GM19463 (cell line): Measurements from ENCODE around the gene LGALS3BP.

ENCODE experiments used
- ATAC-seq: cut with Tn5 transposase; IDR thresholded peaks from one replicate; pipeline ENCODE4 v1.9.1; 2021; ENCODE audit warnings: mild to moderate bottlenecking, moderate library complexity; ENCODE audit not compliant: unreplicated experiment

LGALS3BP gene

DNA sequence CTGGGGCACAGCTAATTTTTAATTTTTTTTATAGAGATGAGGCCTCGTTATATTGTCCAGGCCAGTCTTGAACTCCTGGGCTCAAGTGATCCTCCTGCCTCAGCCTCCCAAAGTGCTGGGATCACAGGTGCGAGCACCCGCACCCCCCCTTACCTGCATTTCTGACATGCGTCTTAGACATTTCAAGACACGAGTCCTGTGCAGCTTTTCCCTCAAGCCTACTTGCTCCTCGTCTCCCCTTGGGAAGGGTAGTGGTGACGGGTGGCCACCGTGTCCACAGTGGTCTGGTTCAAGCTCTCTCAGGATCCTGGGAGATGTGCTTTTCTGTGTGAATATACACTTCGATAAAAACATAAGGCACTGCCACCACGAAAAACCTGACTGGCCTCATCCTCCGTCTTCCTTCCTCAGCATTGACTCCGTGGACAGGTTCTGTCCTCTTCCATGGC, 20.2 kb upstream of the LGALS3BP start:
- no peak for ATAC-seq

DNA sequence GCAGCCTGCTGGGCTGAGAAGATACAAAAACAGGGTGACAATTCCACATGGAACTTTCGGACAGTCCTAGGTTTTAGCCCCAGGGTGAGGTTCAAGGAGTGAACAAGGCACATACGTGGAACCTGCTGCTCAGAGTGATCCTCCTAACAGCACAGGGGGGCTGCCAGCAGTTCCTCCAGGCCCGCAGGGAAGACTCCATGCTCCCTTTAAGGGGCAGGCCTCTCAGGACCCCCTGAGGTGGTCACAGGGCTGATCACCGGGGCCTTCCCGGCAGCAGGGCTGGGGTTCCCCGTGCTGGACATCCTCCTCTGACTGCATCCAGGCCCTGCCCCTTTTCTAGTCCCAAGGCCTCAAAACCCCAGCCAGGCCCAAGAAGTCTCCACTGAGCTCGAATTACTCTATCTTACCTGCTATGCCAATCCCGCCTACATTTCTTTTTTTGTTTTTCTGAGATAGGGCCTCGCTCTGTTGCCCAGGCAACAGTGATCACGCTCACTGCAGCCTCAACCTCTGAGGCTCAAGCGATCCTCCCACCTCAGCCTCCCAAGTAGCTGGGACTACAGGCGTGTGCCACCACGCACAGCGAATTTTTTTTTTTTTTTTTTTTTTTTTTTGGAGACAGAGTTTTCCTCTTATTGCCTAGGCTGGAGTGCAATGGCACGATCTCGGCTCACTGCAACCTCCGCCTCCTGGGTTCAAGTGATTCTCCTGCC, 19.5 kb upstream of the LGALS3BP start:
- no peak for ATAC-seq

DNA sequence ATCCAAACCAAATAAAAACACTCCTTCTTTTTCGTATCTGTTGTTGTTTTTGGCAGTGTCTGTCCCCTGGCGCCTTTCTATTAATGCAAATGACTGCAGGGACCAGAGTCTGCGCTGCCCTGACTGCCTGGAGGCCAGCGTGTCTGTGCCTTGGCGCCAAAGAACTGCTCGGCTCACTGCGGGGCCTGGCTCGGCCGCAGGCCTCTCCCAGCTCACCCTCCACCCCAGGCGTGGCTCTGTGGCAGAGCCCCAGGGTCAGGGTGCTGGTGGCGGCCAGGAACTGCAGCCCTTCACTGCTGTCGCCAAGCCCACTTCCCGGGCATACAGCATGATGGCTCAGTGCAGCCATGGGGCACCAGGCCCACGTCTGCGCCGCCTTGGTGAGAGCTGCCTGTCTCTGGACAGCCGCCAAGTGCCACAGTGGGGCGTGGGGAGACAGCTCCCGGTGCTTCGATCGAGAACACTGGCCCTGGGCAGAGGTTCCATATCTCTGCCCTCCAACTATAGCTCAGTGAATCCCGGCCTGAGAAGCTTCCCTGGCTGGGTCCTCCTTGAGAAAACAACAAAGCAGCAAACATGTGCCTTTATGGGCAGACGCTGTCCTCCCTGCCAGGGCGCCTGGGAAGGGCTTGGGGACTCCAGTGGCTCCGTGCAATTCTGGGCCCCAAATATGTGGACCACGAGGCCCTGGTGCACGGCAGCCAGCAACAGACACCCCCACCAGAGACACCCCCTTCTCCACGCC, 18.8 kb upstream of the LGALS3BP start:
- no peak for ATAC-seq

DNA sequence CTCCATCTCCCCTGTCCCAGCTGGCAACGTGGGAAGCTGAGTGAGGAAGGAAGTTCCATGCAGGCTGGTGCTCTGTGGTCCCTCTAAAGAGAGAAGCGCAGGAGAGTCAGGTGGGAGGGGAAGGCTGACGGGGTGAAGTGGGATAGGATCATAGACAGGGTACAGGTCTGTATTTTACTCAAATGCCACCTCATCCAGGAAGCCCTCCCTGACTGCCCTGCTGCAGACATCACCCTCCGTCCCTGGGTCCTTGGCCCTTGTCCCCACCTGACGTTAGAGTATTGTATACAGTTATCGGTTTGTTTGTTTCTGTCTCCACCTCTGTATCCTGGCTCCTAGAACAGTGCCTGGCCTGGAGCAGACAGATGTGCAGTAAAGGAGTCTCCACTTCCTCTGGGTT, 18.2 kb upstream of the LGALS3BP start:
- no peak for ATAC-seq

DNA sequence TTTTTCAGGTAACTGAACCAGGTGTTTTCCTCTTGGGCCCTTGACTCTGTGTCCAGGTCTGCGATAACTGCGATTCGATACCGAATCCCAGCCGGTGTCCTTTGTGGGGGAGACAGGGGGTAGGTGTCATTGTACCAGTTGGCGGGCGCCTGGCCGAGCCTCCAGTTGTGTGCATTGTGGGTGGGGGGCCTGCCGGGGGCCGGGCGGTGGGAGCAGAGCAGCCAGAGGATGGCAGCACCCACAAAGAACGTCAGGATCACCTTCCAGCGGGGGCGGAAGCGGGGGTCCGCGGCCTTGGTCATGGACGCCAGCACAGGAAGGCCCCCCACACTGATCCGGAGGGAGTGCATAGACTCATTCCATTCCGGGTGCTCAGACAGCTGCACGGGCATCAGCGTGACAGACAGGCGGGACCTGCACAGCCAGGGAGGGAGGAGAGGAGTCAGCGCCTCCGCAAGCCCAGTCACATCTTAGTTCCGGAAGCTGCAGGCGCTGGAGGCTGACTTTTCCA, 17.6 kb upstream of the LGALS3BP start:
- ATAC-seq: no peak

DNA sequence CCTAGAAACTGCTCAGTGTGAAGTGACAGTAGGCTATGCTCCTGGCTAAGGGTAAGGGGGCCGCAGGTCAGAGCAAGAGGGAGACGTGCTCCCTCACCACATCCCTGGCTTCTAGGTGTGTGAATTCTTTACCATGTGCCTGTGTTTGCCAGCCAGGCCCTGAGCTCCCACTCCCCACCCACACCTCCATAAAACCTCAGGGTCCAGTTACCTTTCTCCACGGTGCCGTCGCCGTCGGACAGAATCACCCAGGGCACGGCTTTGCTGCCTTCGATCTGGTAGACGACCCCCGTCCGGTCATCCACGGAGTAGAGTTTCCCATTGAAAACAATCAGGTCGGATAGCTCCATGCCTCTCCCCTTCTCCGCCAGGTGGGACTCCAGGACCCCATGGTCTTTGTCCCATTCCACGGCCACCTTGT, 17.1 kb upstream of the LGALS3BP start:
- no peak for ATAC-seq

DNA sequence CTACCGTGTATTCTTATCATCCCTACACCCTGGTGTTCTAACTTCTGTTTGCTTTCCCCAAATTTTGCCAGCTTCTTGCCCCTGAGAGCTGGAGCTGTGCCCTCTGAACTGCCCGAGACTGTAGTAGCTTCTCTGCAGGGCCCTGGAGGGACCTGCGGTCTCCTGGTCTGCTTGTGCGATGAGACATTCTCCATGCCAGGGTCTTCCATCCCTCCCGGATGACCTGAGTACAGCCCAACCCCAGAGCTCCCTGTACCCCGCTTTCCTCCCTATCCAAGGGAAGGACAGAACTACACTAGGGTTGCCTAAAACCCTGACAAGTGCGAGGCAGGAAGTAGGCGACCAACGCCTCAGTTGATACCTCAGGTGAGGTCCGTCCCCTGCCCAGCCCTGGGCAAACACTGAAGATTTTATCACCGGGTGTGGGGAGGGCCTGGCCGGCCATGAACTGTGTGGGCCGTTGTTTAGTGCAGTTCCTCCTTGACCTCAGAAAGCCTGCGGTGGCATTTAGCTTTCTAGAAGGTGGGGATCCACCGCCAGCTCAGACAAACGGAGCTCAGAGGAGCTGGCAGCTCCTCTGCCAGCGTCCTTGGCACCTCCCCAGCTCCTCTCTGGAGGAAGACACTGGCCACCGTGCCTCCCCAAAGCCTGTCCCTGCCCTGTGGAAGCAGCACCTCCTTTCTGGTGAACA, 16.2 kb upstream of the LGALS3BP start:
- ATAC-seq: no peak

DNA sequence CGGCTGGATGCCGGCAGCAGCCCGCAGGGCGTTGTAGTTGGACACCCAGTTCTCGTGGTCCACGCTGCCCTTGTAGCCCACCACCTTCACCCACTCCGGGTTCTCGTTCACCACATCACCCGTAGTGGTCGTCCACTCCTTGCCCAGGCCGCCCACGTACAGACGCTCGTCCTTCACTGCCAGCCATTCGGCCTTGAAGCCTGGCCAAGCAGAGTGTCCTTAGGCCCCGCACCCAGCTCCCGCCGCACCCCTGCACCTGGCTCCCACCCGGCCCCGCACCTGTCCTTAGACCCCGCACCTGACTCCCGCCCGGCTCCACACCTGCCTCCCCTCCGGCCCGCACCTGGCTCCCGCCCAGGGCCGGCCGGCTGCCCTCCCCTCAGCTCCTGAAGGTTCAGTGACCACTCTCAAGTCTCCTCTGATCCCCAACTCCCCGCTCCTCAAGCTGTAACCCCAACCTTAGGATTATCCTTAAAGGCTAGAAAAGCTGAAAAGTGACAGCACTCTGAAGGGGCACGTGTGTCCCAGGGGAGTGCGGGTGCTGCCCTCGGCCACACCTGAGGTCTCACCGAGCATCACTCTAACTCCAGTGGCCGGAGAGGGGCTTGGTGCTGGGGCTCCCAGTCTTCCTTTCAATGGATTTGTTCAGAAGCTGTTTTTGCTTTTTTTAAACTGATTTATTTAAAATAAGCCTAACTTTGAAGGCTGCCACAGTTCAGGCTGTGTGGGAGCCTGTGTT, 15.5 kb upstream of the LGALS3BP start:
- ATAC-seq: no peak

DNA sequence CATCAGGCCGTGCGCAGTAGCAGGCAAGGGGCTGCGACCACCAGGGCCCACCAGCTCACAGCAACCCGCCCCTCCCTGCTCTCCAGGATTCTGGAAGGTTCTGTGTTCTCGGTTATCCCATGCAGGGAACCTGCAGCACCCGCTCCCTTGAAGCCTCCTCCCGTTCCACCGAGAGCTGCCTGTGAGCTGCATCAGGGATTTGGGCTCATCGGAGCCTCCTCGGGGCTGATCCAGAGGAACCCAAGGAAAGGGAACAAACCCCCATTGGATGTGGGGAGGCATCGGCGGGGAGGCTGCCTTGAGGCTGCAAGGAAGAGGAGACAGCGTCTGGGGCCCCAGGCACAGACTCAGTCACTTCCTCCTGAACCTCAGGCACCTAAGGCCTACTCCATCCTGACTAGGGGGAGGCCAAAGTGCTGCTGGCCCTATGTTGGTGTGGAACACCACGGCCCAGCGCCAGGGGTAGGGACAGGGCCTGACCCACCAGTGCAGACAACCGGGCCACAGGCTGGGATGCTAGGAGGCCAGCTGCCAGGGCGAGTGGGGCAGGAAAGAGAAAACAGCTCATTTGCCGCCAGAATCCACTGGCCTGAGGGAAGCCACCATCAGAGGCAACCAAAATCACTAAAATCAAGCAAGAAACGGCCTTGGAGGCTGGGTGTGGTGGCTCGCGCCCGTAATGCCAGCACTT, 14.4 kb upstream of the LGALS3BP start:
- no peak for ATAC-seq

DNA sequence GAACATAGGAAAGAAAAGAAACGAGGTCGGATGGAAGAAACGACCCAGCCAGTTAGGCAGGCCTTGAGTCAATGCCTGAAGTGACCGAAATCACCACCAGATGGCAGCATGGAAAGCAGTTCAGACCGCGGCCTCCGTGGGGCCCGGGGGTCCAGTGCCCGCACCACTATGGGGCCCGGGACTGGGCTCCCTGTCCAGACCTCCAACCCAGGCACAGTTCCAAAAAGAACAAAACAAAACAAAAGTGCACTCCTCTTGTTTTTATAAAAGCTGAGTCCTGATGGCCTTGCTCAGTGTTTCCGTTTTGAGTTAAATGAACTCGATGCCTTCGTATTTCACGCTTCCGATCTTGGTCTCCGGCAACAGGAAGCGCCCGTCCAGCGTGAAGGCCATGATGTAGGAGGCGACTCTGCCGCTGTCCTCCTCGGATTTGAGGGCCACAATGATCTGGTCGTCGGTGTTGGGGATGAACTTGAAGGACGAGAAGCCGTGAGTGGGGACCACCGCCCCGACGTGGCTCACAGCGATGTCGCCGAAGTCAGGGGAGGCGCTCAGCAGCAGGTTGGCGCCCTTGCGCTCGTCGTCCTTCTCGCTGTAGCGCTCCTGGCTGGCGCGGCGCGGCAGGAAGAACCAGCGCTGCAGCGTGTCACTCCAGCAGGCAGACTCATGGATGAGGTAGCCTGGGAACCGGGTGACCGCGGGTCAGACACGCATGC, 13.7 kb upstream of the LGALS3BP start:
- no peak for ATAC-seq

DNA sequence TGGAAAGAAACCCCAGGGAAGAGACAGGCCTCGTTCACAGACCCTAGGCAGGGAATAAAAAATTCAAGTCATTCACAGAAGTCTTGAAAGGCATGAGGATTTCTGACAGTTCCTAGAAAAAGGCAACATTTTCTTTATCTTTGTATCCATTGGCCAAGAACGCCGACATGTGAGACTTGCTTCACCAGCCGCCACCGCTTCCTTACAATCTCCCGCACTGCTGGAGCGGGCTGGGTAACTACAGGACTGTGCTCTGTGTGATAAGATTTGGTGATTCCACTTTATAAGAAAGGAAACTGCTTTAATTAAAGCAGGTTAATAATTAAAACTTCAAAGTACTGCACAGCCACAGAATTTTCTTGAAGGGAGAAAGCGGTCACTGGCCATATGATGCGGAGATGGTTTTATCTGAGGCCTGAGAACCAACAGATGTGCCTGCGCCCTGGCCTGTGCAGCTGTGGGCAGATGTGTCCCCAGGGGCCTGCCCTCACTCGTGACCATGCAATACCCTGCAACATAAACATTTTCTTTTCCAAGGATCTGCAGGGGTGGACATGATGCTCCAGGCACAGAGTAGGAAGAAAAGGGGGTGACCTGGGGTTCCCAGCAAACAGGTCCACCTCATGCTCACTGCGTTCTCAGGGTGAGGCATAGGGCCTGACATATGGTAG, 13.0 kb upstream of the LGALS3BP start:
- no peak for ATAC-seq

DNA sequence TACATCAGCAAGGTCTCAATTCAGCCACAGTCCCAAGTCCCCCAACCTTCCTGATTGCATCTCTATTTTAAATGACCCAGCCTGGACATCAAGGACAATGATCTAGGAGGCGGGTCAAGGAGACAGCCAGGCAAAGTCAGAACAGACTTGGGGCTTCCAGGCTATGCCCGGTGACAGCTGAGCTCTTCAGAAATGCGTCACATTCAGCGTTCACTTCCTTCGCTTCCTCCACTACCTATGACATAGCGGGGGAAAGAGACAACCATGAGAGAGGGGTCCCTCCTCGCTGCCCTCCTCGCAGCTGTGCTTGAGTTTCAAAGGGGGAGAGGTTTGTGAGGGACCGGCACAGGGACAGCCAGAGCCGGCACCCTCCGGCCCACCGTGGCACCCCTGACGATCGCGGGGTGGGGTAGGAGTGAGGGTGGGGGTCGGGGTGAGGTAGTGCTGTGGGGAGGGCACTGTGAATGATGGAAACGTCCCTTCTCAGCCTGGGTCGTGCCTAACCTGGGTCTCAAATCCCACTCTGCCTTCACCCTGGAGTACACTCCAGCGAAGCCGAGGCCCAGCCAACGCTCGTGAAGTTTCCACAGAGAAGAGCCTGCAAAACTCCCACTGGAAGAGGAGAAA, 12.3 kb upstream of the LGALS3BP start:
- ATAC-seq: no peak

DNA sequence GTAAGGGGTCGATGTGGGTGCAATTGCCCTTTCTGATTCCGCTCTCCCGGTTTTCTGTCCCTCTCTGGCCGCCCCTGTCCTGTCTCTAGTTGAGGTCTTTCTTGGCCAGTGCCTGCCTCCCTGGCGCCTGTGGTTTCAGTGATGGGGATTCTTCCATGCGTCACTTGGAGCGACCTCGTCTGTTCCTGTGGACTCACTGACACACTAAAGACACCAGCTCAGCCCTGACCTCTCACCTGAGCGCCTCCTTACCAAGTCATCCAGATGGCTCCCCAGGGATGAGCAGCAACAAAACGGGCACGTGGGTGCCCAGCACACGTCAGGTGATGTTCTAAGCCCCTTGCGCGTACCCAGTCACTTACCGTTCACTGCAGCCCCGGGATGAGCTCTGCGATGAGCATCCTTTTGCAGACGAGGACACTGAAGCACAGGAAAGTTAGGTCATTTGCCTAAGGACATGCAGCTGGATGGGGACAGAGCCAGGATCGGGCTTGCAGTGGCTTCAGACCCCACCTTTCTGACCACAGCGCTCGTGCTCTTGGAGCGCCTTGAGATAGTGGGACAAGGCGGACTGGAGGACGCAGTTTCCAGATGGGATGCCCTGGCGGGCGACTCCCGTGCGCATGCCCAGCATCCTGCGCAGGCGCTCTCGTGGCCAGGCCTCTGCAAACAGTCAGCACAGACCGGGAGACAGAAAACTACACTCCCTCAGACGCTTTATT, 11.5 kb upstream of the LGALS3BP start:
- ATAC-seq: no peak

DNA sequence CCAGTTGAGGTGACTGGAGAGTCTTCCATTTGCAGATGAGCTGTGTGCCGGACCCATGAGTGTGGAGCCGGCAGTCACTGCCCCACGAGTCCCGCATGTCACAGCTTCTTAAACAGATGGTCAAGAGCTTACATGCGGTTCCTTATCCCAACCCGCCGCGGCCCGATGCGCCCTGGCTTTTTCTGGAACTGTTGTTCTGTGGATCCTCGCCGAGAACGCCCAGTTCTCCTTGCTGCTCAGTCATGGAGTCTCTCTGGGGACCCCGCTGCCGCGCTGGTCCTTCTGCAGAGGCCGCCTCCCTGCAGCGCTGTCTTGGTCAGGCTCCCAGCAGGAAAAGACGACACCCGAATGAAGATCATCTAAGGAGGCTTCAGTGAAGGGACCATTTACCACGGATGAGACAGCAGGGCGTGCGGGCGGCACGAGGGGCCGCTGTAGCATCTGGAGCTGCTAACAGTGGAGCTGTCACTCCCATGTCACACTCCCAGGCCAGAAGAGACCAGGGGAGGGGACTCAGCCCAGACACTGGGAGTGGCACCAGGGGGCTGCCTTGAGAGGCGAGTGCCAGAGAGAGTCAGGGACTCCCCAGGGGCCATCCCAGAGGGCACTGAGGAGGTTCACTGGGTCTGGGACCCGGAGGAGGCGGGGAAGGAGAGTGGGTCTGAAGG, 10.8 kb upstream of the LGALS3BP start:
- ATAC-seq: no peak

DNA sequence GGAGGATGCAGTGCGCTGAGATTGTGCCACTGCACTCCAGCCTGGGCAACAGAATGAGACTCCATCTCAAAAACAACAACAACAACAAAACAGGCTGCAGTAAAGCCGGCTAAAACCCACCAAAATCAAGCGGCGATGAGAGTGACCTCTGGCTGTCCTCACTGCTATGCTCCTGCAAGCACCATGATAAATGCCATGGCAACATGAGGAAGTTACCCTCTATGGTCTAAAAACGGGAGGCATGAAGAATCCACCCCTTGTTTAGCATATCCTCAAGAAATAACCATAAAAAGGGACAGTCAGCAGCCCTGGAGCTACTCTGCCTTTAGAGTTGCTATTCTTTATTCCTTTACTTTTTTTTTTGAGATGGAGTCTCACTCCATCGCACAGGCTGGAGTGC, 8.4 kb upstream of the LGALS3BP start:
- ATAC-seq: no peak

DNA sequence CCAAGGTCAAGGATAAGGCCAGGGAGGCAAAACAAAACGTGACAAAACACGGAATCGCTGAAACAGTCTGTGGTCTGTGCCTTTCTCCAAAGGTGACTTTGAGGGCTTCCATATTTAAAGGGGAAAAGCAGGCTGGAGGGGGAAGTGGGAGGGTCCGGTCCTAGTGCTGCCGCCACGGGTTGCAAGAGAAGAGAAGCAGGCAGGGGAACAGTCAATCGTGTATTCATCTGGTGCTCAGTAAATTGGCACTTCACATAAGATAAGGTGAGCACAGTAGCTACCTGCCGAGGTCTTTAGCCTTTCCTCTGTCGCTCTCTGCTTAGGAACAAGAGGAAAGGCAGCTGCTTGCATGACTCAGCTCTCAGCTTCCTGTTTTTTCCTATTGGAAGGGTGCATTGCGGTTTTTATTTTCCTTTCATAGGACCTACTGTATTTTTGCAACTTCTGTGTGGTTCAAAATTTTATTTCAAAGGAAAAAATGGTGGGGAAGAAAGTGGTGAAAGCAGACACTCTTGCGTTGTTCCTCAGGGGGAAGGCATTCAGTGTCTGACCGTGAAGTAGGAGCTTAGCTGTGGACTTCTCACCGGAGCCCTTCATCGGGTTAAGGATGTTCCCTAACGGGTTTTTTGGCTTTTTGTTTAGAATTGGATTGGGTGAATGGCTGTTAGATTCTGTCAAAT, 7.1 kb upstream of the LGALS3BP start:
- no peak for ATAC-seq

DNA sequence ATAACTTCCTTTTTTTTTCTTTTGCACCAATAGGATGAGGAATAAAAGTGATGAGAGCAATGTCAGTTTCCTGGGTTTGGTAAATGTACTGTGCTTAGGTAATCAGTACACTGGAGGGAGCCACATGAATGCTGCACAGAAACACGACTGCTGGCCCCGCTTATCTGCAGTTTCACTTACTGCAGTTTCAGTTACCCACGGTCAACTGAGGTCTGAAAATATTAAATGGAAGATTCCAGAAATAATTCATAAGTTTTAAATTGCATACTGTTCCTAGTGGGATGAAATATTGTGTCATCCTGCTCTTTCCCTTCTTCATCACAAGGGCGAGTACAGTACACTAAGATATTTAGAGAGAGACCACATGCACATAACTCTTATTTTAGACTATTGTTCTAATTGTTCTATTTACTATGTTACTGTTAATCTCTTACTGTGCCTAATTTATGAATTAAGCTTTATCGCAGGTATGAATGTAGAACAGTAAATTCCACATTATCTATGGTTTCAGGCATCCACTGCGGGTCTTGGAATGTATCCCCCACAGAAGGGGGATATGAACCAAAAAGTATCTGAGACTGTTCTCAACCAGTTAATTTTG, 6.4 kb upstream of the LGALS3BP start:
- ATAC-seq: no peak
